Measurements from ENCODE around the gene ZSWIM4. TPM values are rescaled to one million over a fixed set of nuclear protein-coding genes. Genes with fewer than 3 reads are reported as not detected.
"Not testable (repeated sequence)": the region's sequence is repeated elsewhere in the genome, so short reads cannot be mapped to it uniquely, and the experiment has no call there.

The ZSWIM4 gene
- total RNA-seq, 2 experiments from 2014 or later: 5.0 to 10.8 TPM

DNA sequence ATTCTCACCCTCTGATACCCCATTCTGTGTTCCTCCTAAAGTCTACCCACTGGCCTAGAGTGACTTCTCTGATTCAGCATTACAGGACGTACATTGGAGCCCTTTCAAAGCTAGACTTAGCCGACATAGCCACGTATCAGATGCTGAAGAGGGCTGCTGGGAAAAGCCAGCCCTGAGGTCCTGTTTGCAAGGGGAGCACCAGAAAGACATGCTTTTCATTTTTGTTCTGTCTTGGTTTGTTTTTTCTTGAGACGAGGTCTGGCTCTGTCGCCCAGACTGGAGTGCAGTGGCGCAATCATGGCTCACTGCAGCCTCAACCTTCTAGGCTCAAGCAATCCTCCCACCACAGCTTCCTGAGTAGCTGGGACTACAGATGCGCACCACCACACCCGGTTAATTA lies 6.3 kb upstream of the ZSWIM4 start:
- intact Hi-C loops (cut with micrococcal nuclease; ENCODE audit: unreplicated experiment): loop anchor here (10.0 kb wide), 1 partner anchor 46 kb away; no protein-coding TSS in a partner anchor

DNA sequence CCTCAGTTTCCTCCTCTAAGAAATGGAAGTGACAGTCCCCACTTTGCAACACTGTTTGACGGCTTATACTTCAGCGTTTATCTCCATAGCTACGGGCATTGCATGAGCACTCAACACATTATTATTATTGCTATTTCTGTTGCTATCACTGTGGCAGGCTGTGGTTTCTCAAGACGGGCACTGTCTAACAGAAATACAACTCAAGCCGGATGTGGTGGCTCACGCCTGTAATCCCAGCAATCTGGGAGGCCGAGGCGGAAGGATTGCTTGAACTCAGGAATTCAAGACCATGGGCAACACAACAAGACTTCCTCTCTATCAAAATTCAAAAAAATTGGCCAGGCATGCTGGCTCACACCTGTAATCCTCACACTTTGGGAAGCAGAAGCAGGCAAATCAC lies 4.9 kb upstream of the ZSWIM4 start:
- Histone ChIP-seq H3K9me3 (ENCODE audit: low read length) (no peaks in the 10 kb centered on the region), H3K79me2 (ENCODE audit: insufficient read depth, low read depth, low read length) (no peaks in the 10 kb centered on the region), H3K36me3 (ENCODE audit: insufficient read depth, low read length) (no peaks in the 10 kb centered on the region), H4K20me1 (ENCODE audit: insufficient read depth, low read length) (no peaks in the 10 kb centered on the region), H3K4me2 (ENCODE audit: low read length) (no peak overlapping the region), H3K4me3 (ENCODE audit: low read depth, low read length, poor library complexity, severe bottlenecking) (no peak overlapping the region), H3K27ac (ENCODE audit: low read depth, low read length, poor library complexity, severe bottlenecking) (peak overlapping the region; percentile 9), H3K4me1 (ENCODE audit: insufficient read depth, low read length, poor library complexity, severe bottlenecking) (peaks cover 45% of the 10 kb centered on the region), H3K9me2 (ENCODE audit: insufficient read depth, low read length) (no peaks in the 10 kb centered on the region), H2AFZ (ENCODE audit: low read length) (peak overlapping the region; percentile 55; the same call in 1 of the 2 replicates)
- TF ChIP-seq EZH2phosphoT487 (IDR thresholded peaks at IDR 0.05; ENCODE audit: borderline replicate concordance, low read depth, low read length) (no peak), CTCF (conservative IDR thresholded peaks at IDR 0.05; ENCODE audit: low read length) (no peak)
- intact Hi-C loops (cut with micrococcal nuclease; ENCODE audit: unreplicated experiment): no loop called here
- CTCF ChIA-PET (ENCODE audit: unreplicated experiment): no interaction called here
- POLR2A ChIA-PET: no interaction called here
- DNase-seq (ENCODE audit: low spot score): no peak
- BruUV-seq (replicated peaks): no TSS peak

More for the DNA sequence above, 6.3 kb upstream of the ZSWIM4 start:
- ChIA-PET POLR2A (interaction anchor here (0.6 to 1.3 kb wide), 3 partner anchors 24 to 69 kb away, joined by 3 read pairs; partner anchors contain the start of gene MRI1), CTCF (ENCODE audit: unreplicated experiment) (no interaction called here)
- Histone ChIP-seq H3K4me1 (ENCODE audit: insufficient read depth, low read length, poor library complexity, severe bottlenecking) (peaks cover 52% of the 10 kb centered on the region), H3K9me3 (ENCODE audit: low read length) (no peaks in the 10 kb centered on the region), H4K20me1 (ENCODE audit: insufficient read depth, low read length) (no peaks in the 10 kb centered on the region), H3K27ac (ENCODE audit: low read depth, low read length, poor library complexity, severe bottlenecking) (peak overlapping the region; percentile 44), H3K4me3 (ENCODE audit: low read depth, low read length, poor library complexity, severe bottlenecking) (no peak overlapping the region), H3K4me2 (ENCODE audit: low read length) (peak overlapping the region; percentile 45), H3K9me2 (ENCODE audit: insufficient read depth, low read length) (no peaks in the 10 kb centered on the region), H2AFZ (ENCODE audit: low read length) (peak overlapping the region; percentile 77), H3K79me2 (ENCODE audit: insufficient read depth, low read depth, low read length) (no peaks in the 10 kb centered on the region), H3K36me3 (ENCODE audit: insufficient read depth, low read length) (no peaks in the 10 kb centered on the region)
- no TSS peak for BruUV-seq (replicated peaks)
- peak; percentile 36 for DNase-seq (ENCODE audit: low spot score)
- TF ChIP-seq EZH2phosphoT487 (IDR thresholded peaks at IDR 0.05; ENCODE audit: borderline replicate concordance, low read depth, low read length): no peak
- no peak for TF ChIP-seq CTCF (conservative IDR thresholded peaks at IDR 0.05; ENCODE audit: low read length)

GRCh38 chr19:13793317-13793716 lies 1.9 kb upstream of the ZSWIM4 start:
- H3K79me2 ChIP-seq (ENCODE audit: insufficient read depth, low read depth, low read length); H3K36me3 ChIP-seq (ENCODE audit: insufficient read depth, low read length); BruUV-seq (replicated peaks); POLR2A ChIA-PET; H3K9me3 ChIP-seq (ENCODE audit: low read length); intact Hi-C loops (cut with micrococcal nuclease; ENCODE audit: unreplicated experiment); H3K9me2 ChIP-seq (ENCODE audit: insufficient read depth, low read length); H2AFZ ChIP-seq (ENCODE audit: low read length); H3K27ac ChIP-seq (ENCODE audit: low read depth, low read length, poor library complexity, severe bottlenecking); DNase-seq (ENCODE audit: low spot score); H4K20me1 ChIP-seq (ENCODE audit: insufficient read depth, low read length); H3K4me3 ChIP-seq (ENCODE audit: low read depth, low read length, poor library complexity, severe bottlenecking); CTCF ChIA-PET (ENCODE audit: unreplicated experiment): not testable (repeated sequence)
- 0 out of 2 replicates have a peak overlapping the region, but pooled peaks have one; percentile 89 for H3K4me2 ChIP-seq (ENCODE audit: low read length)
- peaks cover 50% of the 10 kb centered on the region for H3K4me1 ChIP-seq (ENCODE audit: insufficient read depth, low read length, poor library complexity, severe bottlenecking)
